Mucosa of rectum (tissue), 2 donors: ENCODE data around the gene SLC24A4.

Source experiments
- H3K27ac ChIP-seq, 2 donors: one replicate each; pipeline ENCODE4 v1.7.0; 2013; ENCODE audit warnings: inconsistent platforms in 2 of 2, low read depth in 2 of 2, low read length in 2 of 2
- H3K27me3 ChIP-seq, 2 donors: one replicate each; pipeline ENCODE4 v1.7.0; 2013; ENCODE audit warnings: low read length in 2 of 2; ENCODE audit not compliant: control insufficient read depth in 2 of 2, insufficient read depth in 2 of 2
- H3K36me3 ChIP-seq, 2 donors: one replicate each; pipeline ENCODE4 v1.7.0; 2013; ENCODE audit warnings: low read length in 2 of 2; ENCODE audit not compliant: control insufficient read depth in 2 of 2, insufficient read depth in 2 of 2
- H3K4me1 ChIP-seq, 2 donors: one replicate each; pipeline ENCODE4 v1.7.0; 2013; ENCODE audit warnings: low read length in 2 of 2, mild to moderate bottlenecking in 1 of 2; ENCODE audit not compliant: control insufficient read depth in 2 of 2, insufficient read depth in 2 of 2
- H3K4me3 ChIP-seq, 2 donors: one replicate each; pipeline ENCODE4 v1.7.0; 2013; ENCODE audit warnings: low read length in 2 of 2
- H3K9ac ChIP-seq, 2 donors: one replicate each; pipeline ENCODE4 v1.7.0; 2013; ENCODE audit warnings: low read length in 2 of 2, low read depth in 1 of 2, mild to moderate bottlenecking in 1 of 2
- H3K9me3 ChIP-seq, 2 donors: one replicate each; pipeline ENCODE4 v1.7.0; 2013; ENCODE audit warnings: low read length in 2 of 2; ENCODE audit not compliant: control insufficient read depth in 2 of 2
- donor health status: healthy.
- donor health status: Normal muscosa, but diverticular disease.

Gene SLC24A4

GRCh38 chr14:92481386-92481785 is 158.4 kb downstream of the SLC24A4 start:
- Histone ChIP-seq H3K9me3 (no peaks in the 10 kb centered on the region), H3K36me3 (no peaks in the 10 kb centered on the region), H3K27ac (no peak overlapping the region), H3K27me3 (no peaks in the 10 kb centered on the region), H3K4me3 (no peak overlapping the region), H3K9ac (no peak overlapping the region), H3K4me1 (no peaks in the 10 kb centered on the region)

- Histone ChIP-seq H3K36me3 (no peaks in the 10 kb centered on the region), H3K27ac (no peak overlapping the region), H3K4me1 (no peaks in the 10 kb centered on the region), H3K9ac (no peak overlapping the region), H3K27me3 (no peaks in the 10 kb centered on the region), H3K9me3 (no peaks in the 10 kb centered on the region), H3K4me3 (no peak overlapping the region)
Measured at GRCh38 chr14:92481811-92482555, 159.0 kb downstream of the SLC24A4 start.

GRCh38 chr14:92482621-92483319 is 159.8 kb downstream of the SLC24A4 start:
- Histone ChIP-seq H3K9ac (no peak overlapping the region), H3K4me3 (no peak overlapping the region), H3K27me3 (no peaks in the 10 kb centered on the region), H3K9me3 (no peaks in the 10 kb centered on the region), H3K4me1 (no peaks in the 10 kb centered on the region), H3K36me3 (no peaks in the 10 kb centered on the region), H3K27ac (no peak overlapping the region)

GRCh38 chr14:92484132-92484823 is 161.3 kb downstream of the SLC24A4 start:
- H3K27ac ChIP-seq, result no peak overlapping the region
- H3K9me3 ChIP-seq, result no peaks in the 10 kb centered on the region
- H3K27me3 ChIP-seq, result no peaks in the 10 kb centered on the region
- no peak overlapping the region for H3K4me3 ChIP-seq
- H3K4me1 ChIP-seq, result no peaks in the 10 kb centered on the region
- H3K9ac ChIP-seq, result no peak overlapping the region
- no peaks in the 10 kb centered on the region for H3K36me3 ChIP-seq

GRCh38 chr14:92486881-92487280 is 163.9 kb downstream of the SLC24A4 start:
- peaks cover 0 to 2% of the 10 kb centered on the region in 2 donors for H3K4me1 ChIP-seq
- no peak overlapping the region for H3K9ac ChIP-seq
- no peaks in the 10 kb centered on the region for H3K9me3 ChIP-seq
- no peaks in the 10 kb centered on the region for H3K36me3 ChIP-seq
- no peak overlapping the region for H3K27ac ChIP-seq
- H3K27me3 ChIP-seq, result no peaks in the 10 kb centered on the region
- no peak overlapping the region for H3K4me3 ChIP-seq

GRCh38 chr14:92487513-92488133 is 164.7 kb downstream of the SLC24A4 start:
- Histone ChIP-seq H3K36me3 (no peaks in the 10 kb centered on the region), H3K27ac (no peak overlapping the region), H3K9me3 (no peaks in the 10 kb centered on the region), H3K4me3 (no peak overlapping the region), H3K9ac (no peak overlapping the region), H3K27me3 (no peaks in the 10 kb centered on the region), H3K4me1 (peaks cover 0 to 2% of the 10 kb centered on the region in 2 donors)

GRCh38 chr14:92489394-92490238 is 166.7 kb downstream of the SLC24A4 start:
- no peaks in the 10 kb centered on the region for H3K9me3 ChIP-seq
- no peaks in the 10 kb centered on the region for H3K27me3 ChIP-seq
- no peak overlapping the region for H3K9ac ChIP-seq
- no peaks in the 10 kb centered on the region for H3K36me3 ChIP-seq
- H3K4me3 ChIP-seq, result no peak overlapping the region
- H3K27ac ChIP-seq, result peak overlapping the region in 1 of 2 donors; percentile 16
- H3K4me1 ChIP-seq, result peaks cover 0 to 2% of the 10 kb centered on the region in 2 donors

GRCh38 chr14:92490239-92490959 is 167.4 kb downstream of the SLC24A4 start:
- Histone ChIP-seq H3K4me1 (peaks cover 0 to 2% of the 10 kb centered on the region in 2 donors), H3K9ac (peak overlapping the region in 1 of 2 donors; percentile 6), H3K27ac (peak overlapping the region in 1 of 2 donors; percentile 16), H3K4me3 (no peak overlapping the region), H3K27me3 (no peaks in the 10 kb centered on the region), H3K36me3 (no peaks in the 10 kb centered on the region), H3K9me3 (no peaks in the 10 kb centered on the region)

- Histone ChIP-seq H3K9ac (no peak overlapping the region), H3K27me3 (no peaks in the 10 kb centered on the region), H3K36me3 (no peaks in the 10 kb centered on the region), H3K9me3 (no peaks in the 10 kb centered on the region), H3K27ac (no peak overlapping the region), H3K4me1 (peaks cover 0 to 2% of the 10 kb centered on the region in 2 donors), H3K4me3 (no peak overlapping the region)
Measured at GRCh38 chr14:92491782-92492181, 168.8 kb downstream of the SLC24A4 start.
